GM06990 (cell line): ENCODE measurements around the gene GUCD1.

Experiments used
- DNase-seq: peaks from one replicate; pipeline ENCODE4 v3.0.0-alpha.2; 2011; ENCODE audit not compliant: insufficient read length; ENCODE audit errors: extremely low read depth
- H3K27me3 ChIP-seq: replicated peaks from 2 replicates; pipeline ENCODE4 v1.6.0; 2011; ENCODE audit warnings: low read length; ENCODE audit not compliant: control insufficient read depth, insufficient read depth
- H3K36me3 ChIP-seq: 2 replicates; pipeline ENCODE4 v1.5.1; 2011; ENCODE audit warnings: low read length; ENCODE audit not compliant: control insufficient read depth, insufficient read depth
- H3K4me3 ChIP-seq: replicated peaks from 2 replicates; pipeline ENCODE4 v1.5.1; 2011; ENCODE audit warnings: low read depth, mild to moderate bottlenecking, control low read depth, low read length
- TF ChIP-seq, protein P1 (sequence below): IDR thresholded peaks from 2 replicates; pipeline ENCODE4 v1.5.1; 2011; ENCODE audit warnings: low read length, control low read depth, mild to moderate bottlenecking, inconsistent platforms; ENCODE audit not compliant: insufficient read depth, poor library complexity, severe bottlenecking

Gene GUCD1

GRCh38 chr22:24592851-24593558, 38.1 kb upstream of the GUCD1 start, which contains the start of gene LRRC75B:
Gene LRRC75B (minus strand): TSS chr22:24593073. CDS start chr22:24593039, 34 bp downstream.
- Histone ChIP-seq H3K36me3 (no peaks in the 10 kb centered on the region), H3K27me3 (no peaks in the 10 kb centered on the region), H3K4me3 (peak within 1 kb of the TSS; percentile 57)
- peak; percentile 75 for DNase-seq
- TF ChIP-seq, protein P1, sequence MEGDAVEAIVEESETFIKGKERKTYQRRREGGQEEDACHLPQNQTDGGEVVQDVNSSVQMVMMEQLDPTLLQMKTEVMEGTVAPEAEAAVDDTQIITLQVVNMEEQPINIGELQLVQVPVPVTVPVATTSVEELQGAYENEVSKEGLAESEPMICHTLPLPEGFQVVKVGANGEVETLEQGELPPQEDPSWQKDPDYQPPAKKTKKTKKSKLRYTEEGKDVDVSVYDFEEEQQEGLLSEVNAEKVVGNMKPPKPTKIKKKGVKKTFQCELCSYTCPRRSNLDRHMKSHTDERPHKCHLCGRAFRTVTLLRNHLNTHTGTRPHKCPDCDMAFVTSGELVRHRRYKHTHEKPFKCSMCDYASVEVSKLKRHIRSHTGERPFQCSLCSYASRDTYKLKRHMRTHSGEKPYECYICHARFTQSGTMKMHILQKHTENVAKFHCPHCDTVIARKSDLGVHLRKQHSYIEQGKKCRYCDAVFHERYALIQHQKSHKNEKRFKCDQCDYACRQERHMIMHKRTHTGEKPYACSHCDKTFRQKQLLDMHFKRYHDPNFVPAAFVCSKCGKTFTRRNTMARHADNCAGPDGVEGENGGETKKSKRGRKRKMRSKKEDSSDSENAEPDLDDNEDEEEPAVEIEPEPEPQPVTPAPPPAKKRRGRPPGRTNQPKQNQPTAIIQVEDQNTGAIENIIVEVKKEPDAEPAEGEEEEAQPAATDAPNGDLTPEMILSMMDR, result no peak

- peak; percentile 39 for DNase-seq
- peak overlapping the region; percentile 57 for H3K4me3 ChIP-seq
- no peaks in the 10 kb centered on the region for H3K27me3 ChIP-seq
- H3K36me3 ChIP-seq, result no peaks in the 10 kb centered on the region
- TF ChIP-seq, protein P1, result no peak
Measured at GRCh38 chr22:24592058-24592850, 37.3 kb upstream of the GUCD1 start.

- H3K4me3 ChIP-seq, result no peak overlapping the region
- DNase-seq, result no peak
- H3K27me3 ChIP-seq, result no peaks in the 10 kb centered on the region
- no peaks in the 10 kb centered on the region for H3K36me3 ChIP-seq
- TF ChIP-seq, protein P1, result no peak
Measured at GRCh38 chr22:24591286-24591830, 36.4 kb upstream of the GUCD1 start.

- Histone ChIP-seq H3K27me3 (no peaks in the 10 kb centered on the region), H3K36me3 (no peaks in the 10 kb centered on the region), H3K4me3 (no peak overlapping the region)
- TF ChIP-seq, protein P1, result no peak
- no peak for DNase-seq
Measured at GRCh38 chr22:24590596-24591173, 35.7 kb upstream of the GUCD1 start.

DNA sequence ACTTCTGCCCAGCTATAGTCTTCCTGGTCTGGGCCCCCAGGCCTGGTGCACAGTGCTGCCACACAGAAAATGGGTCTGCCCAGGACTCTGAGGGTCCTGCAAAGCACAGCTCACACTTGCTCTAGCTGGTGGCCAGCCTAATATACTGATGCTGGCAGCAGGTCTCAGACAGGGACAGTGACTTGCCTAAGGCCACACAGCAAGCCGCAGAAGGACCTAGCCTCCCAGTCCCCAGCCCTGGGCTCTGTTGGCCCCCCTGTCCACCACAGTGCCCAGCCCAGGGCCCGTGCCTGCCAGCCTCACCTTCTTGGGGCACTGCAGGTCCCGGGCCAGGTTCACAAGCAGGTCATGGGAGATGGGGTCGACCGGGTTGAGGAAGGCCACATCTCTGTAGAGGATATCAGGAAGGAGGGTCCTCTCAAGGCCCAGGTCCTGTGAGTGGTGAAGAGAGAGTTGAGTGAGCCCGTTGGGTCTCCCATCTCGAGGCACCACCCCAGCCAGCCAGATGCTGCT, 34.6 kb upstream of the GUCD1 start:
- DNase-seq, result no peak
- H3K27me3 ChIP-seq, result no peaks in the 10 kb centered on the region
- TF ChIP-seq, protein P1, result no peak
- H3K36me3 ChIP-seq, result no peaks in the 10 kb centered on the region
- no peak overlapping the region for H3K4me3 ChIP-seq
